ENCODE results near the gene ACSS2.
A peak's percentile ranks its signal among the peaks of the same experiment; 100 is the strongest.
"Not testable (repeated sequence)": the region's sequence is repeated elsewhere in the genome, so short reads cannot be mapped to it uniquely, and the experiment has no call there.

The ACSS2 gene

GRCh38 chr20:34874094-34874654 is 2.2 kb upstream of the ACSS2 start:
- peak; percentile 30 for DNase-seq (ENCODE audit: low read depth)

GRCh38 chr20:34875642-34876405 is 588 bp upstream of the ACSS2 start:
- DNase-seq (ENCODE audit: low read depth): no peak

GRCh38 chr20:34880215-34880850 is 3.9 kb downstream of the ACSS2 start:
- no peak for DNase-seq (ENCODE audit: low read depth)

GRCh38 chr20:34880971-34881370 is 4.6 kb downstream of the ACSS2 start:
- not testable (repeated sequence) for DNase-seq (ENCODE audit: low read depth)

GRCh38 chr20:34881689-34882088 is 5.3 kb downstream of the ACSS2 start:
- DNase-seq (ENCODE audit: low read depth): no peak

GRCh38 chr20:34883087-34883688 is 6.8 kb downstream of the ACSS2 start:
- no peak for DNase-seq (ENCODE audit: low read depth)

- no peak for DNase-seq (ENCODE audit: low read depth)
Measured at GRCh38 chr20:34883809-34884208, 7.4 kb downstream of the ACSS2 start.

GRCh38 chr20:34884260-34884659 is 7.8 kb downstream of the ACSS2 start:
- no peak for DNase-seq (ENCODE audit: low read depth)

GRCh38 chr20:34886122-34886521 is 9.7 kb downstream of the ACSS2 start:
- DNase-seq (ENCODE audit: low read depth): no peak

- no peak for DNase-seq (ENCODE audit: low read depth)
Measured at GRCh38 chr20:34887023-34887422, 10.6 kb downstream of the ACSS2 start.

- no peak for DNase-seq (ENCODE audit: low read depth)
Measured at GRCh38 chr20:34888468-34888867, 12.1 kb downstream of the ACSS2 start.

GRCh38 chr20:34891166-34892062 is 15.0 kb downstream of the ACSS2 start:
- peak; percentile 41 for DNase-seq (ENCODE audit: low read depth)

- DNase-seq (ENCODE audit: low read depth): no peak
Measured at GRCh38 chr20:34892671-34893070, 16.3 kb downstream of the ACSS2 start.

- DNase-seq (ENCODE audit: low read depth): no peak
Measured at GRCh38 chr20:34894723-34895122, 18.3 kb downstream of the ACSS2 start.

- no peak for DNase-seq (ENCODE audit: low read depth)
Measured at GRCh38 chr20:34895465-34895864, 19.1 kb downstream of the ACSS2 start.

- no peak for DNase-seq (ENCODE audit: low read depth)
Measured at GRCh38 chr20:34896086-34896621, 19.7 kb downstream of the ACSS2 start.

- DNase-seq (ENCODE audit: low read depth): not testable (repeated sequence)
Measured at GRCh38 chr20:34898129-34898528, 21.7 kb downstream of the ACSS2 start.

GRCh38 chr20:34898731-34899130 is 22.3 kb downstream of the ACSS2 start:
- not testable (repeated sequence) for DNase-seq (ENCODE audit: low read depth)

GRCh38 chr20:34904202-34904621 is 27.8 kb downstream of the ACSS2 start:
- no peak for DNase-seq (ENCODE audit: low read depth)

GRCh38 chr20:34907616-34908469 is 31.4 kb downstream of the ACSS2 start:
- no peak for DNase-seq (ENCODE audit: low read depth)

- no peak for DNase-seq (ENCODE audit: low read depth)
Measured at GRCh38 chr20:34915131-34915530, 38.7 kb downstream of the ACSS2 start.
